ENCODE data around the gene TPO.
A peak's percentile ranks its signal among the peaks of the same experiment; 100 is the strongest.

Gene TPO

DNA sequence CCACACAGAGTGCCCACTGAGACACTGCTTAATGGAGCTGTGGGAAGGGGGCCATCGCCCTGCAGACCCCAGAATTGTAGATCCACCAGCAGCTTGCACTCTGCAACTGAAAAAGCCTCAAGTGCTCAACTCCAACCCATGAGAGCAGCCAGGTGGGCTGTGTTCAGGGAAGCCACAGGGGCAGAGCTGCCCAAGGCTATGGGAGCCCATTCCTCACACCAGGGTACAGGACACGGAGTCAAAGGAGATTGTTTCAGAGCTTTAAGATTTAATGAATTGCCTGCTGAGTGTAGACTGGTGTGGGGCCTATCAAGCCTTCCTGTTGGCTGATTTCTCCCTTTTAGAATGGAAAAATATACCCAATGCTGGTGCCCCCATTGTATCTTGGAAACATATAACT lies 17.2 kb downstream of the TPO start:
- H3K4me3 ChIP-seq (ENCODE audit: control insufficient read depth in 1 of 7, extremely low read depth in 1 of 7, insufficient read depth in 4 of 7, low read depth in 2 of 7, low read length in 6 of 7): no peak overlapping the region
- DNase-seq: no peak
- ChIA-PET POLR2A (no interaction called here), CTCF (no interaction called here)
- H3K4me1 ChIP-seq (ENCODE audit: control extremely low read depth in 1 of 4, control insufficient read depth in 4 of 4, insufficient read depth in 4 of 4, low read length in 3 of 4): no peaks in the 10 kb centered on the region
- no peaks in the 10 kb centered on the region for H3K36me3 ChIP-seq (ENCODE audit: control insufficient read depth in 4 of 4, insufficient read depth in 4 of 4, low read length in 3 of 4)
- no peaks in the 10 kb centered on the region for H3K27me3 ChIP-seq (replicated peaks in 2 of 5; ENCODE audit: control insufficient read depth in 4 of 5, insufficient read depth in 5 of 5, low read length in 4 of 5)
- 79% methylated on average over 2 of the region's 2 CpGs for WGBS (ENCODE audit: insufficient coverage)
- no peaks in the 10 kb centered on the region for H3K9me3 ChIP-seq (ENCODE audit: control extremely low read depth in 1 of 5, control insufficient read depth in 4 of 5, insufficient read depth in 2 of 5, low read depth in 1 of 5, low read length in 4 of 5)
- no peak overlapping the region for H3K27ac ChIP-seq (ENCODE audit: insufficient read depth in 1 of 2, low read depth in 1 of 2, low read length in 2 of 2, poor library complexity in 1 of 2, severe bottlenecking in 2 of 2)

DNA sequence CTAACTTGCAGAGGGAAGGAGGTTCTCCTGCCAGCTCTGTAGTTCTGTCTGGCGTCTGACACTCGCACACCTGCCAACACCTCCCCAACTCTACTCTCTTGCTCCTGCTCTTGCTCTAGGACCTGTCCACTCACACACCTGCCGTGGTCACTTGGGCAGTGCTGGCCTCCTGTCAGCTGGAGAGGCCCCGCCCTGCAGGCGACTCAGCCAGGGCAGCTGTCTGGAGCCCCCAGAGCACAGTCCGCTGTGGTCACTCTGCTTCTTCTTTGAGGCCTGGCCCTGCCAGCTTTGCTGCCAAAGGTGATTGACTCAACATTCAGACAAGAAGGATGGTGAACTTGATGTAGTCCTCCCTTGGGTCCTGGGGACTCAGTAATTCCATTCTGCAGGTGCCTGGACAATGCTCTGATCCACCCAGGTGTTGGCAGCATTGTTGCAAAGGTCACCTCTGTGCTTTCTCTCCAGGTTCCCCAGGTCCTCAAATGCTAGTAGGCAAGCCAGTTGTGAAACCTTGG lies 18.7 kb downstream of the TPO start:
- POLR2A ChIA-PET: interaction anchor here (0.5 kb wide), 1 partner anchor 1659 kb away, joined by 3 read pairs; no protein-coding TSS in a partner anchor

GRCh38 chr2:1432726-1433125 lies 19.5 kb downstream of the TPO start:
- H3K27me3 ChIP-seq (replicated peaks in 2 of 5; ENCODE audit: control insufficient read depth in 4 of 5, insufficient read depth in 5 of 5, low read length in 4 of 5): no peaks in the 10 kb centered on the region
- no peaks in the 10 kb centered on the region for H3K9me3 ChIP-seq (ENCODE audit: control extremely low read depth in 1 of 5, control insufficient read depth in 4 of 5, insufficient read depth in 2 of 5, low read depth in 1 of 5, low read length in 4 of 5)
- POLR2A ChIA-PET: no interaction called here
- DNase-seq: no peak
- no peak overlapping the region for H3K4me3 ChIP-seq (ENCODE audit: control insufficient read depth in 1 of 7, extremely low read depth in 1 of 7, insufficient read depth in 4 of 7, low read depth in 2 of 7, low read length in 6 of 7)
- CTCF ChIA-PET: no interaction called here
- no peaks in the 10 kb centered on the region for H3K4me1 ChIP-seq (ENCODE audit: control extremely low read depth in 1 of 4, control insufficient read depth in 4 of 4, insufficient read depth in 4 of 4, low read length in 3 of 4)
- no peaks in the 10 kb centered on the region for H3K36me3 ChIP-seq (ENCODE audit: control insufficient read depth in 4 of 4, insufficient read depth in 4 of 4, low read length in 3 of 4)
- 100% methylated on average over 2 of the region's 2 CpGs for whole genome bisulfite sequencing (ENCODE audit: insufficient coverage)
- H3K27ac ChIP-seq (ENCODE audit: insufficient read depth in 1 of 2, low read depth in 1 of 2, low read length in 2 of 2, poor library complexity in 1 of 2, severe bottlenecking in 2 of 2): no peak overlapping the region

More for the DNA sequence above, 18.7 kb downstream of the TPO start:
- Histone ChIP-seq H3K36me3 (ENCODE audit: control insufficient read depth in 4 of 4, insufficient read depth in 4 of 4, low read length in 3 of 4) (no peaks in the 10 kb centered on the region), H3K4me1 (ENCODE audit: control extremely low read depth in 1 of 4, control insufficient read depth in 4 of 4, insufficient read depth in 4 of 4, low read length in 3 of 4) (no peaks in the 10 kb centered on the region), H3K4me3 (ENCODE audit: control insufficient read depth in 1 of 7, extremely low read depth in 1 of 7, insufficient read depth in 4 of 7, low read depth in 2 of 7, low read length in 6 of 7) (no peak overlapping the region), H3K27me3 (replicated peaks in 2 of 5; ENCODE audit: control insufficient read depth in 4 of 5, insufficient read depth in 5 of 5, low read length in 4 of 5) (no peaks in the 10 kb centered on the region), H3K27ac (ENCODE audit: insufficient read depth in 1 of 2, low read depth in 1 of 2, low read length in 2 of 2, poor library complexity in 1 of 2, severe bottlenecking in 2 of 2) (no peak overlapping the region), H3K9me3 (ENCODE audit: control extremely low read depth in 1 of 5, control insufficient read depth in 4 of 5, insufficient read depth in 2 of 5, low read depth in 1 of 5, low read length in 4 of 5) (no peaks in the 10 kb centered on the region)
- CTCF ChIA-PET: no interaction called here
- 90% methylated on average over 4 of the region's 6 CpGs for WGBS (ENCODE audit: insufficient coverage)
- DNase-seq: no peak

DNA sequence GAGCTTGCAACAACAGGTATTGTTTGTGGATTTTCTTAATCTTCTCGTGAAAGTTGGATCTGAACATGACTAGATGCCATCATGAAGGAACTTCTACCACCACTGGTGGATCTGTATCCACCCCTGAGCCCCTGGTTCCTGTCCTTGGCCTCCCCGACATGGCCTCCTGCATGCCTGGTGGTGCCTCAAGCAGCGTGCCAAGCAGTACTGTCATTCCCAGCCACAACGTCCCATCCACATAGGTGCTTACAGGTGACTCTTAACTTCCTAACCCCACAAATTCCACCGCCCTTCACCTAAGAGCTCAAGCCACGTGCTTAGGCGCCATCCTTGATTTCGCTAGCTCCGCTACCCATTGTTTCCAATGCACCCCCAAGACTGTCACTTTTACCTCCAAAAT lies 23.1 kb downstream of the TPO start:
- Histone ChIP-seq H3K36me3 (ENCODE audit: control insufficient read depth in 4 of 4, insufficient read depth in 4 of 4, low read length in 3 of 4) (no peaks in the 10 kb centered on the region), H3K9me3 (ENCODE audit: control extremely low read depth in 1 of 5, control insufficient read depth in 4 of 5, insufficient read depth in 2 of 5, low read depth in 1 of 5, low read length in 4 of 5) (peaks cover 0 to 2% (median 0%) of the 10 kb centered on the region in 5 experiments), H3K4me1 (ENCODE audit: control extremely low read depth in 1 of 4, control insufficient read depth in 4 of 4, insufficient read depth in 4 of 4, low read length in 3 of 4) (no peaks in the 10 kb centered on the region), H3K27ac (ENCODE audit: insufficient read depth in 1 of 2, low read depth in 1 of 2, low read length in 2 of 2, poor library complexity in 1 of 2, severe bottlenecking in 2 of 2) (no peak overlapping the region), H3K4me3 (ENCODE audit: control insufficient read depth in 1 of 7, extremely low read depth in 1 of 7, insufficient read depth in 4 of 7, low read depth in 2 of 7, low read length in 6 of 7) (no peak overlapping the region), H3K27me3 (replicated peaks in 2 of 5; ENCODE audit: control insufficient read depth in 4 of 5, insufficient read depth in 5 of 5, low read length in 4 of 5) (no peaks in the 10 kb centered on the region)
- DNase-seq: no peak
- CTCF ChIA-PET: no interaction called here
- WGBS (ENCODE audit: insufficient coverage): 95% methylated on average over 9 of the region's 9 CpGs
- POLR2A ChIA-PET: no interaction called here

GRCh38 chr2:1437101-1437500 lies 23.8 kb downstream of the TPO start:
- CTCF ChIA-PET: no interaction called here
- DNase-seq: no peak
- no peaks in the 10 kb centered on the region for H3K36me3 ChIP-seq (ENCODE audit: control insufficient read depth in 4 of 4, insufficient read depth in 4 of 4, low read length in 3 of 4)
- no peaks in the 10 kb centered on the region for H3K4me1 ChIP-seq (ENCODE audit: control extremely low read depth in 1 of 4, control insufficient read depth in 4 of 4, insufficient read depth in 4 of 4, low read length in 3 of 4)
- no peak overlapping the region for H3K27ac ChIP-seq (ENCODE audit: insufficient read depth in 1 of 2, low read depth in 1 of 2, low read length in 2 of 2, poor library complexity in 1 of 2, severe bottlenecking in 2 of 2)
- peaks cover 0 to 2% (median 0%) of the 10 kb centered on the region in 5 experiments for H3K9me3 ChIP-seq (ENCODE audit: control extremely low read depth in 1 of 5, control insufficient read depth in 4 of 5, insufficient read depth in 2 of 5, low read depth in 1 of 5, low read length in 4 of 5)
- no peaks in the 10 kb centered on the region for H3K27me3 ChIP-seq (replicated peaks in 2 of 5; ENCODE audit: control insufficient read depth in 4 of 5, insufficient read depth in 5 of 5, low read length in 4 of 5)
- POLR2A ChIA-PET: no interaction called here
- WGBS (ENCODE audit: insufficient coverage): 97% methylated on average over 9 of the region's 11 CpGs
- no peak overlapping the region for H3K4me3 ChIP-seq (ENCODE audit: control insufficient read depth in 1 of 7, extremely low read depth in 1 of 7, insufficient read depth in 4 of 7, low read depth in 2 of 7, low read length in 6 of 7)

GRCh38 chr2:1437537-1437936 lies 24.3 kb downstream of the TPO start:
- WGBS (ENCODE audit: insufficient coverage): 93% methylated on average over 4 of the region's 4 CpGs
- Histone ChIP-seq H3K4me1 (ENCODE audit: control extremely low read depth in 1 of 4, control insufficient read depth in 4 of 4, insufficient read depth in 4 of 4, low read length in 3 of 4) (no peaks in the 10 kb centered on the region), H3K27ac (ENCODE audit: insufficient read depth in 1 of 2, low read depth in 1 of 2, low read length in 2 of 2, poor library complexity in 1 of 2, severe bottlenecking in 2 of 2) (no peak overlapping the region), H3K27me3 (replicated peaks in 2 of 5; ENCODE audit: control insufficient read depth in 4 of 5, insufficient read depth in 5 of 5, low read length in 4 of 5) (no peaks in the 10 kb centered on the region), H3K9me3 (ENCODE audit: control extremely low read depth in 1 of 5, control insufficient read depth in 4 of 5, insufficient read depth in 2 of 5, low read depth in 1 of 5, low read length in 4 of 5) (peaks cover 0 to 2% (median 0%) of the 10 kb centered on the region in 5 experiments), H3K4me3 (ENCODE audit: control insufficient read depth in 1 of 7, extremely low read depth in 1 of 7, insufficient read depth in 4 of 7, low read depth in 2 of 7, low read length in 6 of 7) (no peak overlapping the region), H3K36me3 (ENCODE audit: control insufficient read depth in 4 of 4, insufficient read depth in 4 of 4, low read length in 3 of 4) (no peaks in the 10 kb centered on the region)
- CTCF ChIA-PET: no interaction called here
- no peak for DNase-seq
- POLR2A ChIA-PET: no interaction called here

DNA sequence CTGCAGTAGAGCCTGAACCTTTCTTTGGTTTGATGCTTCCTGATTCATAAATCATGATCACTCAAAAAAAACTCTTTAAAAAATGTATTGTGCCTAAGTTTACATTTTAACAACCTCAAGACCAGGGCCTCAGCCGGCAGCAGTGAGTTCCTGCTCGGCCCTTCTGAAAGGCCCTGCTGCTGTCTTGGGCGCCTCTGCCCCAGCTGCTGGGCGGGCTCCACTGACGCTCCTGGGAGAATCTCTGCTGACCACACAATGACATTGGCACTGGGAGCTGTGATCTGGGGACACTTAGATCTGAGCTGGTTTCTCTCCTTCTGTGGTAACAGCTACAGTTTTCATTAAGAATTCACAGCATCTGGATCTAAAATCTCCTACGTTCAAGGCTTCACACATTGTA lies 25.7 kb downstream of the TPO start:
- Histone ChIP-seq H3K27me3 (replicated peaks in 2 of 5; ENCODE audit: control insufficient read depth in 4 of 5, insufficient read depth in 5 of 5, low read length in 4 of 5) (peaks cover 0 to 6% (median 0%) of the 10 kb centered on the region in 5 experiments), H3K4me1 (ENCODE audit: control extremely low read depth in 1 of 4, control insufficient read depth in 4 of 4, insufficient read depth in 4 of 4, low read length in 3 of 4) (no peaks in the 10 kb centered on the region), H3K9me3 (ENCODE audit: control extremely low read depth in 1 of 5, control insufficient read depth in 4 of 5, insufficient read depth in 2 of 5, low read depth in 1 of 5, low read length in 4 of 5) (peaks cover 0 to 2% (median 0%) of the 10 kb centered on the region in 5 experiments), H3K27ac (ENCODE audit: insufficient read depth in 1 of 2, low read depth in 1 of 2, low read length in 2 of 2, poor library complexity in 1 of 2, severe bottlenecking in 2 of 2) (no peak overlapping the region), H3K36me3 (ENCODE audit: control insufficient read depth in 4 of 4, insufficient read depth in 4 of 4, low read length in 3 of 4) (no peaks in the 10 kb centered on the region), H3K4me3 (ENCODE audit: control insufficient read depth in 1 of 7, extremely low read depth in 1 of 7, insufficient read depth in 4 of 7, low read depth in 2 of 7, low read length in 6 of 7) (no peak overlapping the region)
- POLR2A ChIA-PET: interaction anchor here (0.5 kb wide), 1 partner anchor 514 kb away, joined by 3 read pairs; no protein-coding TSS in a partner anchor
- peak in 1 of 3 donors; percentile 1 for DNase-seq
- 75% methylated on average over 5 of the region's 6 CpGs for WGBS (ENCODE audit: insufficient coverage)
- CTCF ChIA-PET: no interaction called here

All from common myeloid progenitor, CD34-positive (primary cell).